Memory B cell (primary cell): ENCODE data around the gene TMEM38A.
"Not testable (repeated sequence)": the region's sequence is repeated elsewhere in the genome, so short reads cannot be mapped to it uniquely, and the experiment has no call there.

Experiments used
- ATAC-seq: fragments of 150-1000 bp; cut with Tn5 transposase; 2 replicates; pipeline ENCODE4 v1.10.0; 2021; ENCODE audit warnings: low read depth, mild to moderate bottlenecking, moderate library complexity
- DNase-seq, 2 donors: peaks; one replicate each; pipeline ENCODE4 v3.0.0; 2022; ENCODE audit warnings: low spot score in 2 of 2
- H3K27ac Mint-ChIP-seq: one replicate; pipeline ENCODE4 v1.8.0; 2022; ENCODE audit warnings: mild to moderate bottlenecking, moderate library complexity, mixed read lengths
- H3K27me3 Mint-ChIP-seq: one replicate; pipeline ENCODE4 v1.8.0; 2022; ENCODE audit warnings: mixed read lengths
- H3K36me3 Mint-ChIP-seq: one replicate; pipeline ENCODE4 v1.8.0; 2022; ENCODE audit warnings: mild to moderate bottlenecking, mixed read lengths
- H3K4me1 Mint-ChIP-seq: one replicate; pipeline ENCODE4 v1.8.0; 2022; ENCODE audit warnings: mixed read lengths
- H3K4me3 Mint-ChIP-seq: one replicate; pipeline ENCODE4 v1.8.0; 2022; ENCODE audit warnings: mild to moderate bottlenecking, moderate library complexity, mixed read lengths
- H3K9me3 Mint-ChIP-seq: one replicate; pipeline ENCODE4 v1.8.0; 2022; ENCODE audit warnings: mixed read lengths

TMEM38A gene

DNA sequence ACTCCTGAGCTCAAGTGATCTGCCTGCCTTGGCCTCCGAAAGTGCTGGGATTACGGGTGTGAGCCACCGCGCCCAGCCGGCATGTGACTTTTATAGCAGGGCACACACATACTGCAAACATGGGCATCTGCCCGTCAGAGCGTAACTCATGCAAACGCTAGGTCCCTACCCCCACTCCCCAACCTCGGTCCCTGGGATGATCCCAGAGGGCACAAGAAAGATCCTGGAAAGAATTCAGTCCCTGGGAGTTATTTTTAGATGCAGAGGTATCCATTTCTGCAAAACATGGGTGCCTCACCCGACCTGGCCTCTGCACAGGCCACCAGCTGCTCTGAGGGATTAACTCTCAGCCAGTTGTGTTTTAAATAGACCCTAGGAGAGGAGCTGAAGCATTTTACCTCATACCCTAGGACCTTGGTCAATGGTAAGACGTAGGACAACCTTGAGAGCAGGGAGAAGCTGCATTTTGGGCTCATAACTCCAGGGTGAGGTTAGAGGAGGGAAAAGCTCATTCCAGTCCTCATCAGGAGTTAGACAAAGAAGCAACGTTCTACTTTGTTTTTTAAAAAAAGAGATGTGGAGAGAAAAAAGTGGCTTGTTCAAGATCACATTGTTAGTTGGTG lies 10.8 kb downstream of the TMEM38A start:
- no peak for DNase-seq
- no peaks in the 10 kb centered on the region for H3K27me3 Mint-ChIP-seq
- no peaks in the 10 kb centered on the region for H3K4me1 Mint-ChIP-seq
- H3K9me3 Mint-ChIP-seq: no peaks in the 10 kb centered on the region
- no peak for ATAC-seq
- H3K27ac Mint-ChIP-seq: no peak overlapping the region
- no peak overlapping the region for H3K4me3 Mint-ChIP-seq
- H3K36me3 Mint-ChIP-seq: peaks cover 1% of the 10 kb centered on the region

DNA sequence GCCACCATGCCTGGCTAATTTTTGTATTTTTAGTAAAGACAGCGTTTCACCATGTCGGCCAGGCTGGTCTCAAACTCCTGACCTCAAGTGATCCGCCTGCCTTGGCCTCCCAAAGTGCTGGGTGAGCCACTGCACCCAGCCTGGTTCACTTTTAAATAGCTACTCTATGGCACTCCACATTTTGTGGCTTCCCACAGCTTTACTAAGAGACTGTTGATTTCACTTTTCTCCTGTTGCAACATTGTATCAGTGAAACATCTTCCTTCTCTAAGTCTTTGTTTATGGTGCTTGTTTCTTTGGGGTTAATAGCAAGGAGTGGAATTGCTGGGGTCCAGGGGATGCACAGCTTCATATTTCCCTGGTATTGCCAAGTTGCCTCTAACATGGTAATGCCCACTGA lies 12.3 kb downstream of the TMEM38A start:
- ATAC-seq (no peak), DNase-seq (no peak)
- Mint-ChIP-seq H3K9me3 (no peaks in the 10 kb centered on the region), H3K4me1 (no peaks in the 10 kb centered on the region), H3K4me3 (no peak overlapping the region), H3K27me3 (no peaks in the 10 kb centered on the region), H3K27ac (no peak overlapping the region), H3K36me3 (peaks cover 3% of the 10 kb centered on the region)

- not testable (repeated sequence) for H3K4me1 Mint-ChIP-seq, H3K36me3 Mint-ChIP-seq, H3K27me3 Mint-ChIP-seq, H3K27ac Mint-ChIP-seq, DNase-seq, H3K9me3 Mint-ChIP-seq, H3K4me3 Mint-ChIP-seq, ATAC-seq
These were observed 12.9 kb downstream of the TMEM38A start for GRCh38 chr19:16673839-16674238.

DNA sequence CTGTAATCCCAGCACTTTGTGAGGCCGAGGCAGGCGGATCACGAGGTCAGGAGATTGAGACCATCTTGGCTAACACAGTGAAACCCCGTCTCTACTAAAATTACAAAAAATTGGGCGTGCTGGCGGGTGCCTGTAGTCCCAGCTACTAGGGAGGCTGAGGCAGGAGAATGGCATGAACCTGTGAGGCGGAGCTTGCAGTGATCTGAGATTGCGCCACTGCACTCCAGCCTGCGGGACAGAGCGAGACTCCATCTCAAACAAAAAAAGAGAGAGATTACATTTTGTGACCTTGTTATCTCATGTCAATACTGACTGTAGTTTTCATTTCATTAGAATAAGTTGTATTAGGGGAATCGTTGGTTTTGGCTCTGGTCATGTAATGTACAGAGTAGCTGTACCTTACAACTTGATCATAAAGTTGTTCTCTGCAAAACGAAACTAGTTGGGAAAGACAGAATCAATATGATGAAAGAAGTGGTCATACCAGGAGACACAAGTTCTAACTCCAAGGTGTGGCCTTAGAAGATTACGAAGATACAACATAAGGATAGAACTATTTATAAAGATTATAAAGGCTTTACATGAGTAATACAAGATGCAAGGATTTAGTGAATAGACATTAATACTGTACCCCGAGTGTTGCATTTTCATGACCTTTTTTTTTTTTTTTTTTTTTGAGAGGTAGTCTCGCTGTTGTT lies 15.3 kb downstream of the TMEM38A start:
- Mint-ChIP-seq H3K36me3 (peaks cover 11% of the 10 kb centered on the region), H3K4me3 (no peak overlapping the region), H3K27me3 (no peaks in the 10 kb centered on the region), H3K27ac (no peak overlapping the region), H3K9me3 (peaks cover 1% of the 10 kb centered on the region), H3K4me1 (no peaks in the 10 kb centered on the region)
- no peak for DNase-seq
- no peak for ATAC-seq

GRCh38 chr19:16677055-16677454 lies 16.1 kb downstream of the TMEM38A start:
- ATAC-seq (no peak), DNase-seq (no peak)
- H3K27me3 Mint-ChIP-seq: no peaks in the 10 kb centered on the region
- no peak overlapping the region for H3K27ac Mint-ChIP-seq
- H3K4me3 Mint-ChIP-seq: no peak overlapping the region
- peaks cover 18% of the 10 kb centered on the region for H3K36me3 Mint-ChIP-seq
- H3K9me3 Mint-ChIP-seq: peaks cover 2% of the 10 kb centered on the region
- no peaks in the 10 kb centered on the region for H3K4me1 Mint-ChIP-seq

- Mint-ChIP-seq H3K27me3 (no peaks in the 10 kb centered on the region), H3K4me1 (no peaks in the 10 kb centered on the region), H3K36me3 (peaks cover 24% of the 10 kb centered on the region), H3K27ac (no peak overlapping the region), H3K4me3 (no peak overlapping the region), H3K9me3 (peaks cover 2% of the 10 kb centered on the region)
- ATAC-seq (no peak), DNase-seq (no peak)
These were observed 17.6 kb downstream of the TMEM38A start for GRCh38 chr19:16678498-16678897.

- ATAC-seq (no peak), DNase-seq (no peak)
- Mint-ChIP-seq H3K9me3 (peaks cover 2% of the 10 kb centered on the region), H3K27ac (no peak overlapping the region), H3K27me3 (no peaks in the 10 kb centered on the region), H3K4me3 (no peak overlapping the region), H3K36me3 (peaks cover 24% of the 10 kb centered on the region), H3K4me1 (no peaks in the 10 kb centered on the region)
These were observed 18.9 kb downstream of the TMEM38A start for GRCh38 chr19:16679811-16680210.

DNA sequence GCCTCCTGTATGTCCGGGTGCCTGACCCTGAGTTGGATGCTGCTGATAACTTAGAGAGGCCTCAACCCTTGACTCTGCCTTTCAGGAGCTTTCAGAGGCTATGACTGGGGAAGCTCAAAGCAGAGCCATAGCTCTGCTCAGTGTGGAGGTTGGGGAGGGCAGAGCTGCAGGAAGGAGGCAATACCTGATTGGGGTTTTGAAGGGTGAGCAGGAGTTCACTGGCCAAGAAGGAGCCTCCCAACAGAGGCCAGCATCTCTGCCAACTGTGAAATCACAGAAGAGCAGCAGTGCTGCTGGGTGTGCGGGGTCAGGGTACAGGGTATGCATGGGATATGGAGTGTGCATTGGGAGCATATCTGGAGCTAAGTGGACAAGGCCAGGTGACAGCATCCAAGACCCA lies 21.6 kb downstream of the TMEM38A start:
- Mint-ChIP-seq H3K27ac (no peak overlapping the region), H3K27me3 (no peaks in the 10 kb centered on the region), H3K4me3 (no peak overlapping the region), H3K4me1 (no peaks in the 10 kb centered on the region), H3K9me3 (peaks cover 2% of the 10 kb centered on the region), H3K36me3 (peaks cover 26% of the 10 kb centered on the region)
- DNase-seq (no peak), ATAC-seq (no peak)

DNA sequence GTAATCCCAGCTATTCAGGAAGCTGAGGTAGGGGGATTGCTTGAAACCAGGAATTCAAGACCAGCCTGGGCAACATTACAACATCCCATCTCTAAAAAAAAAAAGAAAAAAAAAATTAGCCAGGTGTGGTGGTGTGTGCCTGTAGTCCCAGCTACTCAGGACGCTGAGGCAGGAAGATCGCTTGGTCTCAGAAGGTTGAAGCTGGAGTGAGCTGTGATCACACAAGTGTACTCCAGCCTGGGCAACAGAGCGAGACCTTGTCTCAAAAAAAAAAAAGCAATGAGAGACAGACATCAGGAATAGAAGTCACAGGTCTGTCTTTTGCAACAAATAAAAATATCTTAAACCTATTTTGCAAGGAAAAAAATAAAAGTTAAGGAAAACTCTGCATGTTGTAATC lies 23.3 kb downstream of the TMEM38A start:
- no peak for DNase-seq
- Mint-ChIP-seq H3K9me3 (peaks cover 2% of the 10 kb centered on the region), H3K4me1 (no peaks in the 10 kb centered on the region), H3K27ac (no peak overlapping the region), H3K36me3 (peaks cover 25% of the 10 kb centered on the region), H3K4me3 (no peak overlapping the region), H3K27me3 (no peaks in the 10 kb centered on the region)
- ATAC-seq: no peak

GRCh38 chr19:16688084-16688483 lies 27.1 kb downstream of the TMEM38A start:
- Mint-ChIP-seq H3K36me3 (peaks cover 4% of the 10 kb centered on the region), H3K9me3 (peaks cover 2% of the 10 kb centered on the region), H3K27me3 (no peaks in the 10 kb centered on the region), H3K4me3 (no peak overlapping the region), H3K4me1 (no peaks in the 10 kb centered on the region), H3K27ac (no peak overlapping the region)
- no peak for ATAC-seq
- DNase-seq: no peak

DNA sequence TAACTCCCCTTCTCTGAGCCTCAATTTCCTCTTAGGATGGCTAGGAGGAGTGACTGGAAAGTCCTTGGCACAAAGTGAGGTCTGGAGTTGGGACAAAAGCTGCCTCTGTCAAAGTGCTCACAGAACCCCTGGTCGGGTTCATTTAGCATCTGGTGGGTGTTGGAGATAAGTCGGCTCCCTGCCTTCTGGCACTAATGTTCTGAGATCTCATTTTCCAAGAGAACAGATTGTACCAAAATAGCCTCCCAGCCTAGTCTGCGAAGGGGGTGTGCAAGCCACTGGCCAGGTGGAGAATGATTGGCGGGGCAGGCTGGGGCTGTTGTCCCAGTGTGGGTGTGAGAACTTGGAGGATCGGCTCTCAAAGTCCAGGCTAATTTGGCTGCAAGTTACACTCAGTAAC lies 38.0 kb downstream of the TMEM38A start:
- DNase-seq (no peak), ATAC-seq (no peak)
- Mint-ChIP-seq H3K27me3 (no peaks in the 10 kb centered on the region), H3K27ac (no peak overlapping the region), H3K4me1 (no peaks in the 10 kb centered on the region), H3K36me3 (no peaks in the 10 kb centered on the region), H3K4me3 (no peak overlapping the region), H3K9me3 (no peaks in the 10 kb centered on the region)

- no peak for DNase-seq
- H3K27ac Mint-ChIP-seq: no peak overlapping the region
- no peaks in the 10 kb centered on the region for H3K9me3 Mint-ChIP-seq
- H3K4me1 Mint-ChIP-seq: no peaks in the 10 kb centered on the region
- no peaks in the 10 kb centered on the region for H3K36me3 Mint-ChIP-seq
- no peak for ATAC-seq
- no peaks in the 10 kb centered on the region for H3K27me3 Mint-ChIP-seq
- no peak overlapping the region for H3K4me3 Mint-ChIP-seq
These were observed 41.2 kb downstream of the TMEM38A start for GRCh38 chr19:16702123-16702522.

GRCh38 chr19:16703677-16704076 lies 42.7 kb downstream of the TMEM38A start:
- Mint-ChIP-seq H3K4me1 (no peaks in the 10 kb centered on the region), H3K36me3 (no peaks in the 10 kb centered on the region), H3K27me3 (no peaks in the 10 kb centered on the region), H3K9me3 (no peaks in the 10 kb centered on the region), H3K27ac (no peak overlapping the region), H3K4me3 (no peak overlapping the region)
- no peak for ATAC-seq
- no peak for DNase-seq

- not testable (repeated sequence) for H3K27me3 Mint-ChIP-seq
These were observed 49.9 kb downstream of the TMEM38A start for GRCh38 chr19:16710870-16711269.

GRCh38 chr19:16712295-16712694 lies 51.4 kb downstream of the TMEM38A start:
- not testable (repeated sequence) for H3K36me3 Mint-ChIP-seq, H3K27ac Mint-ChIP-seq, H3K9me3 Mint-ChIP-seq, H3K27me3 Mint-ChIP-seq
- Mint-ChIP-seq H3K4me1 (peaks cover 12% of the 10 kb centered on the region), H3K4me3 (peak overlapping the region; percentile 22)
- ATAC-seq (peak; percentile 73), DNase-seq (peak in 1 of 2 donors; percentile 12)

More at GRCh38 chr19:16710870-16711269, 49.9 kb downstream of the TMEM38A start:
- not testable (repeated sequence) for H3K36me3 Mint-ChIP-seq, H3K9me3 Mint-ChIP-seq, DNase-seq, ATAC-seq, H3K4me3 Mint-ChIP-seq, H3K27ac Mint-ChIP-seq
- H3K4me1 Mint-ChIP-seq: peaks cover 12% of the 10 kb centered on the region
